ENCODE measurements around the gene GK. TPM values are rescaled to one million over a fixed set of nuclear protein-coding genes. Genes with fewer than 3 reads are reported as not detected.
"Not testable (repeated sequence)": the region's sequence is repeated elsewhere in the genome, so short reads cannot be mapped to it uniquely, and the experiment has no call there.

The GK gene
- total RNA-seq, 4 donors from 2014 or later, result 0.15 to 5.7 (median 2.9) TPM

- no peak for ATAC-seq
- intact Hi-C loops (cut with DNase I; ENCODE audit: low total_unique reads) (no loop called here), in situ Hi-C loops (cut with MboI; ENCODE audit: low sequenced_read_pairs in 4 of 4) (no loop called here)
Measured at GRCh38 chrX:30741545-30741944, 88.3 kb downstream of the GK start.

GRCh38 chrX:30748342-30748960, 95.2 kb downstream of the GK start:
- Histone ChIP-seq H3K4me1 (no peaks in the 10 kb centered on the region), H3K27me3 (no peaks in the 10 kb centered on the region), H3K9me3 (no peaks in the 10 kb centered on the region), H3K4me3 (no peak overlapping the region), H3K36me3 (no peaks in the 10 kb centered on the region), H3K27ac (no peak overlapping the region)
- intact Hi-C loops (cut with DNase I; ENCODE audit: low total_unique reads) (no loop called here), in situ Hi-C loops (cut with MboI; ENCODE audit: low sequenced_read_pairs in 4 of 4) (no loop called here)
- ATAC-seq (no peak), DNase-seq (no peak)
- no peak for TF ChIP-seq CTCF (IDR thresholded peaks at IDR 0.05 in 4 of 5, conservative IDR thresholded peaks at IDR 0.05 in 1 of 5)
- no peak for TF ChIP-seq POLR2A (IDR thresholded peaks at IDR 0.05)

More at GRCh38 chrX:30741545-30741944, 88.3 kb downstream of the GK start:
- Histone ChIP-seq H3K4me1 (no peaks in the 10 kb centered on the region), H3K4me3 (no peak overlapping the region), H3K27ac (no peak overlapping the region), H3K9me3 (no peaks in the 10 kb centered on the region), H3K27me3 (no peaks in the 10 kb centered on the region), H3K36me3 (no peaks in the 10 kb centered on the region)
- TF ChIP-seq POLR2A (IDR thresholded peaks at IDR 0.05) (no peak), CTCF (IDR thresholded peaks at IDR 0.05 in 4 of 5, conservative IDR thresholded peaks at IDR 0.05 in 1 of 5) (no peak)
- no peak for DNase-seq

- in situ Hi-C loops (cut with MboI; ENCODE audit: low sequenced_read_pairs in 4 of 4), result no loop called here
- ATAC-seq (no peak), DNase-seq (no peak)
- Histone ChIP-seq H3K36me3 (no peaks in the 10 kb centered on the region), H3K9me3 (no peaks in the 10 kb centered on the region), H3K4me3 (no peak overlapping the region), H3K4me1 (no peaks in the 10 kb centered on the region), H3K27ac (no peak overlapping the region), H3K27me3 (no peaks in the 10 kb centered on the region)
- intact Hi-C loops (cut with DNase I; ENCODE audit: low total_unique reads), result no loop called here
- TF ChIP-seq CTCF (IDR thresholded peaks at IDR 0.05 in 4 of 5, conservative IDR thresholded peaks at IDR 0.05 in 1 of 5), result no peak
- no peak for TF ChIP-seq POLR2A (IDR thresholded peaks at IDR 0.05)
Measured at GRCh38 chrX:30751497-30751896, 98.3 kb downstream of the GK start.

- Histone ChIP-seq H3K9me3 (no peaks in the 10 kb centered on the region), H3K4me1 (no peaks in the 10 kb centered on the region), H3K36me3 (no peaks in the 10 kb centered on the region), H3K27me3 (no peaks in the 10 kb centered on the region), H3K27ac (no peak overlapping the region), H3K4me3 (no peak overlapping the region)
- ATAC-seq (no peak), DNase-seq (no peak)
- TF ChIP-seq CTCF (IDR thresholded peaks at IDR 0.05 in 4 of 5, conservative IDR thresholded peaks at IDR 0.05 in 1 of 5), result no peak
- TF ChIP-seq POLR2A (IDR thresholded peaks at IDR 0.05), result no peak
- in situ Hi-C loops (cut with MboI; ENCODE audit: low sequenced_read_pairs in 4 of 4) (no loop called here), intact Hi-C loops (cut with DNase I; ENCODE audit: low total_unique reads) (no loop called here)
Measured at GRCh38 chrX:30762755-30763154, 109.5 kb downstream of the GK start.

- H3K4me1 ChIP-seq; H3K27ac ChIP-seq; H3K9me3 ChIP-seq; in situ Hi-C loops (cut with MboI; ENCODE audit: low sequenced_read_pairs in 4 of 4); H3K4me3 ChIP-seq; H3K36me3 ChIP-seq; ATAC-seq; DNase-seq; H3K27me3 ChIP-seq; intact Hi-C loops (cut with DNase I; ENCODE audit: low total_unique reads): not testable (repeated sequence)
Measured at GRCh38 chrX:30773764-30774163, 120.5 kb downstream of the GK start.
